Fibroblast of mammary gland (primary cell): ENCODE data around the gene CSPG4.
A peak's percentile ranks its signal among the peaks of the same experiment; 100 is the strongest.

Source experiments
- DNase-seq: peaks from one replicate; pipeline ENCODE4 v3.0.0-alpha.2; 2010; ENCODE audit warnings: low read depth
- H3K4me3 ChIP-seq: 2 replicates; pipeline ENCODE4 v1.5.1; 2011; ENCODE audit warnings: low read depth, mild to moderate bottlenecking, low read length, moderate library complexity; ENCODE audit not compliant: control insufficient read depth
- TF ChIP-seq, protein P1 (sequence below): conservative IDR thresholded peaks from 2 replicates; pipeline ENCODE4 v1.5.1; 2011; ENCODE audit warnings: low read depth, low read length, inconsistent platforms; ENCODE audit not compliant: control insufficient read depth, insufficient read depth

Gene CSPG4

DNA sequence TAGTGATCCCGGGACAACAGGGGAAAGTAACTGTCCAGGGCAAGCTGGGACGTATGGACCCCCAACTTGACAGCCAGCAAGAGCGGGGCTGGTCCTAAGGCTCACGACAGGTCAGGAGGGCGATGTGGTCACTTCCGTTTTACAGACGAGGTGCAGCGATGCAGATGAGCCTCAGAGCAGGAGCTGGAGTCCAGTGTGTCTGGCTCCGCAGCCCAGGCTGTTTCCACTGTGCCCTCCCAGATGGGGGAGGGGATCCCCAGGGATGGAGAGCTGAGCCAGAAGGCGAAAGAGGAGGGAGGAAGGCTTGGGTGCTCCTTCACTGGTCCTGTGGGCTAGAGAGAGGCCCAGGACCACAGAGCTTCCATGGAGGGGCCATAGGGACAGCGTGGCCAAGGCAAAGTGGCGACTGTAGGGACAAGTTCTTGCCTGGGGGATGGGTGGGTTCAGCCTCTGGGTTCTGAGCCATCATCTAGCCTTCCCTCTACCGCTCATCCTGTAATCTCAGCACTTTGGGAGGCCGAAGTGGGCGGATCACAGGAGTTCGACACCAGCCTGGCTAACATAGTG is 59.2 kb downstream of the CSPG4 start:
- no peak for DNase-seq
- TF ChIP-seq, protein P1, sequence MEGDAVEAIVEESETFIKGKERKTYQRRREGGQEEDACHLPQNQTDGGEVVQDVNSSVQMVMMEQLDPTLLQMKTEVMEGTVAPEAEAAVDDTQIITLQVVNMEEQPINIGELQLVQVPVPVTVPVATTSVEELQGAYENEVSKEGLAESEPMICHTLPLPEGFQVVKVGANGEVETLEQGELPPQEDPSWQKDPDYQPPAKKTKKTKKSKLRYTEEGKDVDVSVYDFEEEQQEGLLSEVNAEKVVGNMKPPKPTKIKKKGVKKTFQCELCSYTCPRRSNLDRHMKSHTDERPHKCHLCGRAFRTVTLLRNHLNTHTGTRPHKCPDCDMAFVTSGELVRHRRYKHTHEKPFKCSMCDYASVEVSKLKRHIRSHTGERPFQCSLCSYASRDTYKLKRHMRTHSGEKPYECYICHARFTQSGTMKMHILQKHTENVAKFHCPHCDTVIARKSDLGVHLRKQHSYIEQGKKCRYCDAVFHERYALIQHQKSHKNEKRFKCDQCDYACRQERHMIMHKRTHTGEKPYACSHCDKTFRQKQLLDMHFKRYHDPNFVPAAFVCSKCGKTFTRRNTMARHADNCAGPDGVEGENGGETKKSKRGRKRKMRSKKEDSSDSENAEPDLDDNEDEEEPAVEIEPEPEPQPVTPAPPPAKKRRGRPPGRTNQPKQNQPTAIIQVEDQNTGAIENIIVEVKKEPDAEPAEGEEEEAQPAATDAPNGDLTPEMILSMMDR: no peak
- no peak overlapping the region for H3K4me3 ChIP-seq

- DNase-seq: no peak
- H3K4me3 ChIP-seq: peak overlapping the region; percentile 86
- TF ChIP-seq, protein P1: no peak
These were observed 60.7 kb downstream of the CSPG4 start for GRCh38 chr15:75651810-75652543.

DNA sequence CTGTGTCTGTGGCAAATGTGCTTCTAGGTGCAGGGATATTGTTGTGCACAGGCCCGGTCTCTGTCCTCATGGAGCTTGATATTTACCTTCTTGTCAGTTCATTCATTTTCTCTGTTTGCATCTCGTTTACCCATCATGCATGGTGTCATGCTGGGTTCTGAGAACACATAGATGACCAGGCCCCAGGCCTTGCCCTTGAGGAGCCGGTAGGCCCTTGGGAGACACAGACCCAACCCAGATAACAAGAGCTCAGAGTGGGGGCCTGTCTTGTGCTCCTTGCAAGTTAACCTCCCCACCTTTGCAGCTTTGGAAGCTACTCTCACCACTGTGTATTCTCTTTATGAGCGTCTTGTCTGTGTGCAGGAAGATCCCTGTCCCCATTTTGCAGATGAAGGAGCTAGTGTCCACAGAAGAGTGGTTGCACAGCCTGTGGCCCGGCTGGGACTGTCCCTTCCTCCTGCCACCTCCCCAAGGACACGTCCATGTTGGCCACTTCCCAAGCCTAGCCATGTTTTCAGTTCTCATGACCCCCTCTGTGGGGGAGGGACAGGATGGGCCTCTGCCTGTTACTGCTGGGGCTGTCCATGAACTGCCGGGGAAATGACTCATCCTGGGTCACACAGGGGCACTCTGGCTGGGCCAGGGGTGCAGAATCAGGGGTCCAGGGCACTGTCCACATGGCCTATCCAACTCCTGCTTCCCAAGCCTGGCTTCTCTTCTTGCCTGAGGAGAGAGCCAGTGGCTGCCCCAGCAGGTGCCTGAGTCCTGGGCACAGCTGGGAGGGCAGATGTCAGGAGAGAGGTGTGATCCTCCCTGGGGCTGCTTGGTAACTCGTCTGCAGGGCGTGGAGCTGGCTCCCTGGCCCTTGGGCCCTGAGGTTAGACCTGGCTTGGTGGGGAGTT is 61.5 kb downstream of the CSPG4 start:
- DNase-seq: peak; percentile 55
- peak overlapping the region; percentile 86 for H3K4me3 ChIP-seq

DNA sequence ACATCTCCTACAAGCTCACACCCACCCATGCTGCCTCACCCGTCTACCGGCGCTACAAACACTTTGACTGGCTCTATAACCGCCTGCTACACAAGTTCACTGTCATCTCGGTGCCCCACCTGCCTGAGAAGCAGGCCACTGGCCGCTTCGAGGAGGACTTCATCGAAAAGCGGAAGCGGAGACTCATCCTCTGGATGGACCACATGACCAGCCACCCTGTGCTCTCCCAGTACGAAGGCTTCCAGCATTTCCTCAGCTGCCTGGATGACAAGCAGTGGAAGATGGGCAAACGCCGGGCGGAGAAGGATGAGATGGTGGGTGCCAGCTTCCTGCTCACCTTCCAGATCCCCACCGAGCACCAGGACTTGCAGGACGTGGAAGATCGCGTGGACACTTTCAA is 62.8 kb downstream of the CSPG4 start:
- peak overlapping the region; percentile 86 for H3K4me3 ChIP-seq
- TF ChIP-seq, protein P1: no peak
- peak; percentile 44 for DNase-seq

More for the DNA sequence above, 61.5 kb downstream of the CSPG4 start:
- TF ChIP-seq, protein P1: no peak

- TF ChIP-seq, protein P1: no peak
- peak overlapping the region; percentile 86 for H3K4me3 ChIP-seq
- no peak for DNase-seq
These were observed 63.4 kb downstream of the CSPG4 start for GRCh38 chr15:75649045-75649761.
